ENCODE results near the gene BTBD2.

- TF ChIP-seq CTCF (optimal IDR thresholded peaks at IDR 0.05 in 1 of 3, IDR thresholded peaks at IDR 0.05 in 1 of 3, conservative IDR thresholded peaks at IDR 0.05 in 1 of 3; ENCODE audit: extremely low read depth in 1 of 3, insufficient read depth in 2 of 3, low read length in 3 of 3): no peak
- no peak for TF ChIP-seq EZH2 (IDR thresholded peaks at IDR 0.05; ENCODE audit: low read length)
Observed at GRCh38 chr19:1953441-1954094, 61.9 kb downstream of the BTBD2 start.
